Measurements from ENCODE around the gene NAA16. TPM values are rescaled to one million over a fixed set of nuclear protein-coding genes. Genes with fewer than 3 reads are reported as not detected.

Gene NAA16
- total and polyA plus RNA-seq, 2 donors (not counting 1 experiment from before 2014, with no cell fraction given), result 14.3 to 33.5 TPM

DNA sequence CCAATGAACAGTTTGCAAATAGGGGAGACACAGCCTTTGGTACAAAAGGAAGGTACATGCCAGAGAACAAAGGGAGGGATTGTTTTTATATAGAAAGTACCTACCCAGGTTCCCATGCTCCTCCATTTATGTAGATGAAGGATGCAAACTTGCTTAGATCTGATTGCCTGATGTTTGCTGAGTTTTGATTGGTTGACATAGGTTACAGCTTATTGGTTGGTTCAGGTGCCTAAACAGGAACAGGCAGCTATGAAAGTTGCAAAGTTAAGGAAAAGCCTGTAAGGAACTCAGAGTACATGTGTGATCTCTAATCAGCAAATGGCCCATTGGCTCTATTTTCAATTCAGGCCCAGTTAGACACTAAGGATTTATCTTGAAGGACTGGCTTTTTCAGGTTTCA is 6.5 kb upstream of the NAA16 start:
- Histone ChIP-seq H3K27me3 (replicated peaks in 1 of 4; ENCODE audit: control extremely low read depth in 1 of 4, control insufficient read depth in 3 of 4, insufficient read depth in 4 of 4, low read length in 3 of 4) (no peaks in the 10 kb centered on the region), H3K4me3 (ENCODE audit: control extremely low read depth in 1 of 5, extremely low read depth in 1 of 5, insufficient read depth in 1 of 5, low read depth in 2 of 5, low read length in 4 of 5) (no peak overlapping the region), H3K4me2 (replicated peaks; ENCODE audit: low read depth, low read length, poor library complexity, severe bottlenecking) (no peak overlapping the region), H2AFZ (ENCODE audit: insufficient read depth, low read depth, low read length, poor library complexity, severe bottlenecking) (no peak overlapping the region), H4K20me1 (ENCODE audit: control insufficient read depth, insufficient read depth, low read length, poor library complexity, severe bottlenecking) (no peaks in the 10 kb centered on the region), H3K79me2 (ENCODE audit: control insufficient read depth, insufficient read depth, low read length) (no peaks in the 10 kb centered on the region), H3K9ac (ENCODE audit: low read length) (no peak overlapping the region), H3K27ac (ENCODE audit: low read length in 2 of 2) (no peak overlapping the region), H3K36me3 (replicated peaks in 1 of 2; ENCODE audit: control extremely low read depth in 1 of 2, control insufficient read depth in 1 of 2, extremely low read depth in 1 of 2, insufficient read depth in 2 of 2, low read length in 1 of 2) (no peaks in the 10 kb centered on the region), H3K9me3 (ENCODE audit: control extremely low read depth in 1 of 3, control insufficient read depth in 2 of 3, insufficient read depth in 1 of 3, low read length in 2 of 3) (no peaks in the 10 kb centered on the region), H3K4me1 (ENCODE audit: control insufficient read depth in 2 of 2, insufficient read depth in 2 of 2, low read length in 2 of 2) (no peaks in the 10 kb centered on the region)
- ChIA-PET CTCF (no interaction called here), POLR2A (no interaction called here)
- no peak for ATAC-seq (ENCODE audit: low read depth)
- Mint-ChIP-seq H3K27ac (no peak overlapping the region), H3K4me1 (no peaks in the 10 kb centered on the region), H3K9me3 (ENCODE audit: insufficient read depth) (no peaks in the 10 kb centered on the region), H3K27me3 (no peaks in the 10 kb centered on the region), H3K4me3 (no peak overlapping the region)
- intact Hi-C loops (cut with micrococcal nuclease), result no loop called here
- TF ChIP-seq, protein P1, sequence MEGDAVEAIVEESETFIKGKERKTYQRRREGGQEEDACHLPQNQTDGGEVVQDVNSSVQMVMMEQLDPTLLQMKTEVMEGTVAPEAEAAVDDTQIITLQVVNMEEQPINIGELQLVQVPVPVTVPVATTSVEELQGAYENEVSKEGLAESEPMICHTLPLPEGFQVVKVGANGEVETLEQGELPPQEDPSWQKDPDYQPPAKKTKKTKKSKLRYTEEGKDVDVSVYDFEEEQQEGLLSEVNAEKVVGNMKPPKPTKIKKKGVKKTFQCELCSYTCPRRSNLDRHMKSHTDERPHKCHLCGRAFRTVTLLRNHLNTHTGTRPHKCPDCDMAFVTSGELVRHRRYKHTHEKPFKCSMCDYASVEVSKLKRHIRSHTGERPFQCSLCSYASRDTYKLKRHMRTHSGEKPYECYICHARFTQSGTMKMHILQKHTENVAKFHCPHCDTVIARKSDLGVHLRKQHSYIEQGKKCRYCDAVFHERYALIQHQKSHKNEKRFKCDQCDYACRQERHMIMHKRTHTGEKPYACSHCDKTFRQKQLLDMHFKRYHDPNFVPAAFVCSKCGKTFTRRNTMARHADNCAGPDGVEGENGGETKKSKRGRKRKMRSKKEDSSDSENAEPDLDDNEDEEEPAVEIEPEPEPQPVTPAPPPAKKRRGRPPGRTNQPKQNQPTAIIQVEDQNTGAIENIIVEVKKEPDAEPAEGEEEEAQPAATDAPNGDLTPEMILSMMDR (IDR thresholded peaks at IDR 0.05), result no peak
- TF ChIP-seq EZH2 (IDR thresholded peaks at IDR 0.05; ENCODE audit: borderline replicate concordance, insufficient read depth, low read depth, low read length, poor library complexity, severe bottlenecking), result no peak
- DNase-seq, result no peak

DNA sequence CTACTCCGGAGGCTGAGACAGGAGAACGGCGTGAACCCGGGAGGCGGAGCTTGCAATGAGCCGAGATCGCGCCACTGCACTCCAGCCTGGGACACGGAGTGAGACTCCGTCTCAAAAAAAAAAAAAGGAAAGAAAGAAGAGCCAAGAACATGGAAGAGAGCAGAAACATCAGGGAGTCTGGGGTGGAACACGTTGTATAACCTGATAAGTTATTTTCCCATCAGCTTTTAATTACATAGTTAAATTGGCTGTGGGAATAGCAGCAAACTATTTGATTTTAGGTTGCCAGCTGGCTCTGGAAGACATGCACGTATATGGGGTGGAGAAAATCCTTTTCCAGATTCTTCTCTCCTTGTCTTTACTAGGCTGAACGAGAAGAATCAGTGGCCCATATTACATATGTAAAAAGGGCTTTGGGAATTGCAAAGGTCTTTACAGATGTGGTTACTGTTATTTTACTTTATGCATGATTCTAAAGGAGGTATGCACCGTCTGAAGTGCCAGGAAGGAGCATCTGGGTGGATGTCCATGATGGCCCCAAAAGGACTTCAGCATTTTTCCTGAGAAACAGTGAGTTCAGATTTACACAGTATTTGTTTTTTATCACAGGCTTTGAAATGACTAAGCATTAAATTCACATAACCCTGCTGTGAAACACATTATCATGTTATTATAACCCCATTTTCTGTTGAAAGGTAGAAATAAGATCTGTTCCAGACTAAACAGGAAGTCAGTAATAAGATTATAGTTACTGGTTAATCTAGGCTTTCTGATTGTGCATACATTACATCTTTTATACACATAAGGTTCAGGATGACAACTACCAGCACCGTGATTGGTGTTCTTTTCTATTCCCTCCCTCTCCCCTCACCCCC is 4.6 kb upstream of the NAA16 start:
- TF ChIP-seq EZH2 (IDR thresholded peaks at IDR 0.05; ENCODE audit: borderline replicate concordance, insufficient read depth, low read depth, low read length, poor library complexity, severe bottlenecking), result no peak
- TF ChIP-seq, protein P1 (IDR thresholded peaks at IDR 0.05), result no peak
- peaks cover 0 to 5% of the 10 kb centered on the region in 2 donors for H3K4me1 ChIP-seq (ENCODE audit: control insufficient read depth in 2 of 2, insufficient read depth in 2 of 2, low read length in 2 of 2)
- Mint-ChIP-seq H3K4me3 (no peak overlapping the region), H3K27ac (no peak overlapping the region), H3K9me3 (ENCODE audit: insufficient read depth) (no peaks in the 10 kb centered on the region), H3K4me1 (peaks cover 9% of the 10 kb centered on the region), H3K27me3 (no peaks in the 10 kb centered on the region)
- H3K27me3 ChIP-seq (replicated peaks in 1 of 4; ENCODE audit: control extremely low read depth in 1 of 4, control insufficient read depth in 3 of 4, insufficient read depth in 4 of 4, low read length in 3 of 4), result no peaks in the 10 kb centered on the region
- DNase-seq (no peak), ATAC-seq (ENCODE audit: low read depth) (no peak)
- no peak overlapping the region for H3K4me2 ChIP-seq (replicated peaks; ENCODE audit: low read depth, low read length, poor library complexity, severe bottlenecking)
- H3K4me3 ChIP-seq (ENCODE audit: control extremely low read depth in 1 of 5, extremely low read depth in 1 of 5, insufficient read depth in 1 of 5, low read depth in 2 of 5, low read length in 4 of 5), result no peak overlapping the region
- no peaks in the 10 kb centered on the region for H3K36me3 ChIP-seq (replicated peaks in 1 of 2; ENCODE audit: control extremely low read depth in 1 of 2, control insufficient read depth in 1 of 2, extremely low read depth in 1 of 2, insufficient read depth in 2 of 2, low read length in 1 of 2)
- no peaks in the 10 kb centered on the region for H4K20me1 ChIP-seq (ENCODE audit: control insufficient read depth, insufficient read depth, low read length, poor library complexity, severe bottlenecking)
- intact Hi-C loops (cut with micrococcal nuclease), result no loop called here
- WGBS (ENCODE audit: insufficient coverage), result 97% methylated on average over 6 of the region's 15 CpGs
- no peak overlapping the region for H3K9ac ChIP-seq (ENCODE audit: low read length)
- no peak overlapping the region for H2AFZ ChIP-seq (ENCODE audit: insufficient read depth, low read depth, low read length, poor library complexity, severe bottlenecking)
- no peaks in the 10 kb centered on the region for H3K9me3 ChIP-seq (ENCODE audit: control extremely low read depth in 1 of 3, control insufficient read depth in 2 of 3, insufficient read depth in 1 of 3, low read length in 2 of 3)
- no peak overlapping the region for H3K27ac ChIP-seq (ENCODE audit: low read length in 2 of 2)
- peaks cover 18% of the 10 kb centered on the region for H3K79me2 ChIP-seq (ENCODE audit: control insufficient read depth, insufficient read depth, low read length)
- ChIA-PET CTCF (no interaction called here), POLR2A (interaction anchor here (0.6 kb wide), 1 partner anchor 310 kb away, joined by 4 read pairs; no protein-coding TSS in a partner anchor)
